ENCODE measurements around the gene OGFR.

Gene OGFR

DNA sequence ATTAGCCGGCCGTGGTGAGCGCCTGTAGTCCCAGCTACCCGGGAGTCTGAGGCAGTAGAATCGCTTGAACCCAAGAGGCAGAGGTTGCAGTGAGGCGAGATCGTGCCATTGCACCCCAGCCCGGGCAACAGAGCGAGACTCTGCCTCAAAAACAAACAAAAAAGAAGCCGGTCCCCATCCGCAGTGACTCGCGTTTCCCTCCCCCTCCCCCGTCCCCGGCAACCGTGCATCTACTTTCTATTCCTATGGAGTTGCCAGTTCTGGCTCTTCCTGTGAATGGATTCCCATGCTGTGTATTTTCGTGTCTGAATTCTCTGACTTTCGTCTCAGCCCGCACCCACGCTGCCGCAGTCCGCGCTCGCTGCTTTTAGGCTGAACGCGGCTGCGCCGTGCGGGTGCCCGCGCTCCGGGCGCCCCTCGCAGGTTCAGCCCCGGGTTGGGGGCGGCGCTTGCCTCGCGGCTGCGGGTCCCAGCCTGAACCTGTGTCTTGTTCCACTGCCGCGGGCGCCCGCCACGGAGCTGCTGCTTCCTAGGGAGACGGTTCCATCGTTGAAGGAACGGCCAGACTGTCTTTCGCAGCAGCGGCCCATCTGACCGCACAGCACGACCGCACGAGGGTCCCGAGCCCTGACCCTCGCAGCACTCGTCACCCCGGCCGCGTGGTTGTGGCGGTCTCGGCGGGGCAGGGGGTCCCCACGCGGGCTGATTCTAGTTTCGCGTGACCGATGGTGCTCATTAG lies 9.4 kb upstream of the OGFR start (continued):
- TF ChIP-seq KLF16 (tag by site-specific recombination; IDR thresholded peaks at IDR 0.05) (peak; percentile 28; the same call in 1 of the 2 replicates), GLI2 (tag by site-specific recombination; IDR thresholded peaks at IDR 0.05; ENCODE audit: borderline replicate concordance, low read depth) (no peak), ZNF121 (tag by site-specific recombination; IDR thresholded peaks at IDR 0.05) (peak; percentile 100), SP2 (tag by site-specific recombination; IDR thresholded peaks at IDR 0.05) (peak; percentile 66), ZNF791 (tag by site-specific recombination; IDR thresholded peaks at IDR 0.05) (0 out of 2 replicates have a peak, but pooled peaks have one; percentile 40), ZNF433 (tag by site-specific recombination; IDR thresholded peaks at IDR 0.05; ENCODE audit: low read depth) (no peak), GLIS2 (tag by site-specific recombination; IDR thresholded peaks at IDR 0.05) (peak; percentile 70), ZNF843 (tag by site-specific recombination; IDR thresholded peaks at IDR 0.05) (peak; percentile 16; the same call in 1 of the 2 replicates), ZNF560 (tag by site-specific recombination; IDR thresholded peaks at IDR 0.05; ENCODE audit: borderline replicate concordance) (no peak), KLF17 (tag by site-specific recombination; IDR thresholded peaks at IDR 0.05) (0 out of 2 replicates have a peak, but pooled peaks have one; percentile 9), ZFP41 (tag by site-specific recombination; IDR thresholded peaks at IDR 0.05; ENCODE audit: borderline replicate concordance) (no peak), ZBTB7A (tag by site-specific recombination; IDR thresholded peaks at IDR 0.05; ENCODE audit: low read depth) (peak; percentile 93), ZBTB21 (tag by site-specific recombination; IDR thresholded peaks at IDR 0.05) (0 out of 2 replicates have a peak, but pooled peaks have one; percentile 1), ZFHX2 (tag by site-specific recombination; conservative IDR thresholded peaks at IDR 0.05) (peak; percentile 57; the same call in 1 of the 2 replicates), SCRT2 (tag by site-specific recombination; IDR thresholded peaks at IDR 0.05) (peak; percentile 11; the same call in 1 of the 2 replicates), ZNF510 (tag by site-specific recombination; IDR thresholded peaks at IDR 0.05; ENCODE audit: insufficient replicate concordance) (no peak), ZBTB26 (tag by site-specific recombination; optimal IDR thresholded peaks at IDR 0.05) (peak; percentile 97), ZNF324 (tag by site-specific recombination; IDR thresholded peaks at IDR 0.05) (no peak), ZNF664 (tag by site-specific recombination; IDR thresholded peaks at IDR 0.05) (0 out of 2 replicates have a peak, but pooled peaks have one; percentile 2), ZNF629 (tag by site-specific recombination; IDR thresholded peaks at IDR 0.05) (peak; percentile 3; the same call in 1 of the 2 replicates), ZNF362 (tag by site-specific recombination; IDR thresholded peaks at IDR 0.05) (peak; percentile 89), ZNF76 (tag by site-specific recombination; IDR thresholded peaks at IDR 0.05; ENCODE audit: borderline replicate concordance, low read depth) (peak; percentile 4; the same call in 1 of the 2 replicates), ZIC2 (tag by site-specific recombination; IDR thresholded peaks at IDR 0.05) (0 out of 2 replicates have a peak, but pooled peaks have one; percentile 43)
- TF ChIP-seq, protein P1, sequence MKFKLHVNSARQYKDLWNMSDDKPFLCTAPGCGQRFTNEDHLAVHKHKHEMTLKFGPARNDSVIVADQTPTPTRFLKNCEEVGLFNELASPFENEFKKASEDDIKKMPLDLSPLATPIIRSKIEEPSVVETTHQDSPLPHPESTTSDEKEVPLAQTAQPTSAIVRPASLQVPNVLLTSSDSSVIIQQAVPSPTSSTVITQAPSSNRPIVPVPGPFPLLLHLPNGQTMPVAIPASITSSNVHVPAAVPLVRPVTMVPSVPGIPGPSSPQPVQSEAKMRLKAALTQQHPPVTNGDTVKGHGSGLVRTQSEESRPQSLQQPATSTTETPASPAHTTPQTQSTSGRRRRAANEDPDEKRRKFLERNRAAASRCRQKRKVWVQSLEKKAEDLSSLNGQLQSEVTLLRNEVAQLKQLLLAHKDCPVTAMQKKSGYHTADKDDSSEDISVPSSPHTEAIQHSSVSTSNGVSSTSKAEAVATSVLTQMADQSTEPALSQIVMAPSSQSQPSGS (tag by site-specific recombination; IDR thresholded peaks at IDR 0.05; ENCODE audit: low read depth): no peak
- TF ChIP-seq, protein P2, sequence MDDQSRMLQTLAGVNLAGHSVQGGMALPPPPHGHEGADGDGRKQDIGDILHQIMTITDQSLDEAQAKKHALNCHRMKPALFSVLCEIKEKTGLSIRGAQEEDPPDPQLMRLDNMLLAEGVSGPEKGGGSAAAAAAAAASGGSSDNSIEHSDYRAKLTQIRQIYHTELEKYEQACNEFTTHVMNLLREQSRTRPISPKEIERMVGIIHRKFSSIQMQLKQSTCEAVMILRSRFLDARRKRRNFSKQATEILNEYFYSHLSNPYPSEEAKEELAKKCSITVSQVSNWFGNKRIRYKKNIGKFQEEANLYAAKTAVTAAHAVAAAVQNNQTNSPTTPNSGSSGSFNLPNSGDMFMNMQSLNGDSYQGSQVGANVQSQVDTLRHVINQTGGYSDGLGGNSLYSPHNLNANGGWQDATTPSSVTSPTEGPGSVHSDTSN (CRISPR knock-in tag; IDR thresholded peaks at IDR 0.05): 0 out of 2 replicates have a peak, but pooled peaks have one; percentile 35
- TF ChIP-seq, protein P3, sequence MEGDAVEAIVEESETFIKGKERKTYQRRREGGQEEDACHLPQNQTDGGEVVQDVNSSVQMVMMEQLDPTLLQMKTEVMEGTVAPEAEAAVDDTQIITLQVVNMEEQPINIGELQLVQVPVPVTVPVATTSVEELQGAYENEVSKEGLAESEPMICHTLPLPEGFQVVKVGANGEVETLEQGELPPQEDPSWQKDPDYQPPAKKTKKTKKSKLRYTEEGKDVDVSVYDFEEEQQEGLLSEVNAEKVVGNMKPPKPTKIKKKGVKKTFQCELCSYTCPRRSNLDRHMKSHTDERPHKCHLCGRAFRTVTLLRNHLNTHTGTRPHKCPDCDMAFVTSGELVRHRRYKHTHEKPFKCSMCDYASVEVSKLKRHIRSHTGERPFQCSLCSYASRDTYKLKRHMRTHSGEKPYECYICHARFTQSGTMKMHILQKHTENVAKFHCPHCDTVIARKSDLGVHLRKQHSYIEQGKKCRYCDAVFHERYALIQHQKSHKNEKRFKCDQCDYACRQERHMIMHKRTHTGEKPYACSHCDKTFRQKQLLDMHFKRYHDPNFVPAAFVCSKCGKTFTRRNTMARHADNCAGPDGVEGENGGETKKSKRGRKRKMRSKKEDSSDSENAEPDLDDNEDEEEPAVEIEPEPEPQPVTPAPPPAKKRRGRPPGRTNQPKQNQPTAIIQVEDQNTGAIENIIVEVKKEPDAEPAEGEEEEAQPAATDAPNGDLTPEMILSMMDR (tag by site-specific recombination; IDR thresholded peaks at IDR 0.05): no peak
- TF ChIP-seq, protein P4, sequence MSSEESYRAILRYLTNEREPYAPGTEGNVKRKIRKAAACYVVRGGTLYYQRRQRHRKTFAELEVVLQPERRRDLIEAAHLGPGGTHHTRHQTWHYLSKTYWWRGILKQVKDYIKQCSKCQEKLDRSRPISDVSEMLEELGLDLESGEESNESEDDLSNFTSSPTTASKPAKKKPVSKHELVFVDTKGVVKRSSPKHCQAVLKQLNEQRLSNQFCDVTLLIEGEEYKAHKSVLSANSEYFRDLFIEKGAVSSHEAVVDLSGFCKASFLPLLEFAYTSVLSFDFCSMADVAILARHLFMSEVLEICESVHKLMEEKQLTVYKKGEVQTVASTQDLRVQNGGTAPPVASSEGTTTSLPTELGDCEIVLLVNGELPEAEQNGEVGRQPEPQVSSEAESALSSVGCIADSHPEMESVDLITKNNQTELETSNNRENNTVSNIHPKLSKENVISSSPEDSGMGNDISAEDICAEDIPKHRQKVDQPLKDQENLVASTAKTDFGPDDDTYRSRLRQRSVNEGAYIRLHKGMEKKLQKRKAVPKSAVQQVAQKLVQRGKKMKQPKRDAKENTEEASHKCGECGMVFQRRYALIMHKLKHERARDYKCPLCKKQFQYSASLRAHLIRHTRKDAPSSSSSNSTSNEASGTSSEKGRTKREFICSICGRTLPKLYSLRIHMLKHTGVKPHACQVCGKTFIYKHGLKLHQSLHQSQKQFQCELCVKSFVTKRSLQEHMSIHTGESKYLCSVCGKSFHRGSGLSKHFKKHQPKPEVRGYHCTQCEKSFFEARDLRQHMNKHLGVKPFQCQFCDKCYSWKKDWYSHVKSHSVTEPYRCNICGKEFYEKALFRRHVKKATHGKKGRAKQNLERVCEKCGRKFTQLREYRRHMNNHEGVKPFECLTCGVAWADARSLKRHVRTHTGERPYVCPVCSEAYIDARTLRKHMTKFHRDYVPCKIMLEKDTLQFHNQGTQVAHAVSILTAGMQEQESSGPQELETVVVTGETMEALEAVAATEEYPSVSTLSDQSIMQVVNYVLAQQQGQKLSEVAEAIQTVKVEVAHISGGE (tag by site-specific recombination; conservative IDR thresholded peaks at IDR 0.05; ENCODE audit: low read depth): peak; percentile 15; the same call in 1 of the 2 replicates
